Karpas-422 (cell line): ENCODE data around the gene PTPRD. TPM values are rescaled to one million over a fixed set of nuclear protein-coding genes. Genes with fewer than 3 reads are reported as not detected.

Experiments used
- DNase-seq: peaks from one replicate; pipeline ENCODE4 v3.0.0-alpha.2; 2015
- H2AFZ ChIP-seq: fragments of 200-600 bp; sonication (generic); 2 replicates; pipeline ENCODE4 v1.6.1; 2014; ENCODE audit warnings: antibody characterized with exemption, low read length, mixed read lengths
- H3K27ac ChIP-seq: fragments of 200-600 bp; sonication (generic); 2 replicates; pipeline ENCODE4 v1.5.1; 2014; ENCODE audit warnings: mild to moderate bottlenecking, low read length, moderate library complexity
- H3K27me3 ChIP-seq: fragments of 200-600 bp; sonication (generic); 2 replicates; pipeline ENCODE4 v1.6.1; 2014; ENCODE audit warnings: low read length, mixed read lengths
- H3K36me3 ChIP-seq: fragments of 200-600 bp; sonication (generic); 2 replicates; pipeline ENCODE4 v1.6.1; 2014; ENCODE audit warnings: low read length, mixed read lengths; ENCODE audit not compliant: insufficient read depth
- H3K4me1 ChIP-seq: fragments of 200-600 bp; sonication (generic); 2 replicates; pipeline ENCODE4 v1.6.1; 2014; ENCODE audit warnings: mild to moderate bottlenecking, low read length, mixed read lengths
- H3K4me2 ChIP-seq: fragments of 200-600 bp; sonication (generic); 2 replicates; pipeline ENCODE4 v1.6.1; 2014; ENCODE audit warnings: low read length, low read depth, mild to moderate bottlenecking; ENCODE audit not compliant: poor library complexity, severe bottlenecking
- H3K4me3 ChIP-seq: fragments of 200-600 bp; sonication (generic); 2 replicates; pipeline ENCODE4 v1.5.1; 2014; ENCODE audit warnings: mild to moderate bottlenecking, antibody characterized with exemption, low read length, mixed read lengths
- H3K79me2 ChIP-seq: fragments of 200-600 bp; sonication (generic); 2 replicates; pipeline ENCODE4 v1.6.1; 2014; ENCODE audit warnings: mild to moderate bottlenecking, low read length, mixed read lengths
- H3K9ac ChIP-seq: fragments of 200-600 bp; sonication (generic); 2 replicates; pipeline ENCODE4 v1.6.0; 2014; ENCODE audit warnings: low read length
- H3K9me2 ChIP-seq: fragments of 200-600 bp; sonication (generic), shearing (Covaris generic); replicated peaks from 2 replicates; pipeline ENCODE4 v1.6.0; 2014; ENCODE audit warnings: mild to moderate bottlenecking, low read length, moderate library complexity; ENCODE audit not compliant: insufficient read depth
- H3K9me3 ChIP-seq: fragments of 300-700, 200-600 bp; sonication (generic); 2 replicates; pipeline ENCODE4 v1.6.1; 2014; ENCODE audit warnings: low read length, mixed read lengths
- H4K20me1 ChIP-seq: fragments of 200-600 bp; sonication (generic); 2 replicates; pipeline ENCODE4 v1.6.1; 2014; ENCODE audit warnings: mild to moderate bottlenecking, antibody characterized with exemption, low read length, low read depth; ENCODE audit not compliant: insufficient read depth
- total RNA-seq: library from RNA; depleted of rRNA; stranded (reverse); fragments of >200 nt; shearing (Covaris generic); gene quantifications from 2 replicates; pipeline ENCODE4 v1.2.3, GENCODE V29; 2014; ENCODE audit warnings: low replicate concordance

The PTPRD gene
- total RNA-seq, 1 experiment from 2014 or later = 0.63 TPM

GRCh38 chr9:9778293-9778692, 834.5 kb downstream of the PTPRD start:
- Histone ChIP-seq H2AFZ (no peak overlapping the region), H3K9me2 (no peaks in the 10 kb centered on the region), H3K4me2 (no peak overlapping the region), H3K36me3 (no peaks in the 10 kb centered on the region), H3K79me2 (no peaks in the 10 kb centered on the region), H3K27me3 (no peaks in the 10 kb centered on the region), H3K9ac (no peak overlapping the region), H3K4me3 (no peak overlapping the region), H3K9me3 (peaks cover 16% of the 10 kb centered on the region), H4K20me1 (no peaks in the 10 kb centered on the region), H3K4me1 (no peaks in the 10 kb centered on the region), H3K27ac (no peak overlapping the region)
- DNase-seq = no peak

- Histone ChIP-seq H3K4me2 (no peak overlapping the region), H3K36me3 (no peaks in the 10 kb centered on the region), H4K20me1 (no peaks in the 10 kb centered on the region), H3K9me3 (peaks cover 14% of the 10 kb centered on the region), H3K27ac (no peak overlapping the region), H3K79me2 (no peaks in the 10 kb centered on the region), H3K9ac (no peak overlapping the region), H2AFZ (no peak overlapping the region), H3K9me2 (no peaks in the 10 kb centered on the region), H3K4me3 (no peak overlapping the region), H3K27me3 (no peaks in the 10 kb centered on the region), H3K4me1 (no peaks in the 10 kb centered on the region)
- DNase-seq = no peak
These were observed 838.3 kb downstream of the PTPRD start for GRCh38 chr9:9774471-9774870.

- H2AFZ ChIP-seq = no peak overlapping the region
- no peak overlapping the region for H3K4me2 ChIP-seq
- no peak overlapping the region for H3K9ac ChIP-seq
- no peaks in the 10 kb centered on the region for H3K4me1 ChIP-seq
- no peaks in the 10 kb centered on the region for H3K79me2 ChIP-seq
- H4K20me1 ChIP-seq = no peaks in the 10 kb centered on the region
- no peak overlapping the region for H3K4me3 ChIP-seq
- H3K9me3 ChIP-seq = peaks cover 11% of the 10 kb centered on the region
- H3K27me3 ChIP-seq = no peaks in the 10 kb centered on the region
- H3K36me3 ChIP-seq = no peaks in the 10 kb centered on the region
- no peak for DNase-seq
- H3K9me2 ChIP-seq = no peaks in the 10 kb centered on the region
- no peak overlapping the region for H3K27ac ChIP-seq
These were observed 841.5 kb downstream of the PTPRD start for GRCh38 chr9:9771314-9771713.

GRCh38 chr9:9764821-9765220, 848.0 kb downstream of the PTPRD start:
- Histone ChIP-seq H3K27ac (no peak overlapping the region), H3K9me2 (no peaks in the 10 kb centered on the region), H3K4me1 (no peaks in the 10 kb centered on the region), H3K4me2 (no peak overlapping the region), H4K20me1 (no peaks in the 10 kb centered on the region), H2AFZ (no peak overlapping the region), H3K36me3 (no peaks in the 10 kb centered on the region), H3K27me3 (no peaks in the 10 kb centered on the region), H3K9ac (no peak overlapping the region), H3K9me3 (peaks cover 12% of the 10 kb centered on the region), H3K79me2 (no peaks in the 10 kb centered on the region), H3K4me3 (no peak overlapping the region)
- DNase-seq = no peak

- H4K20me1 ChIP-seq = no peaks in the 10 kb centered on the region
- H2AFZ ChIP-seq = no peak overlapping the region
- no peak overlapping the region for H3K9ac ChIP-seq
- no peak overlapping the region for H3K4me3 ChIP-seq
- no peaks in the 10 kb centered on the region for H3K4me1 ChIP-seq
- H3K9me3 ChIP-seq = peaks cover 12% of the 10 kb centered on the region
- no peak for DNase-seq
- no peaks in the 10 kb centered on the region for H3K9me2 ChIP-seq
- H3K27ac ChIP-seq = no peak overlapping the region
- H3K4me2 ChIP-seq = no peak overlapping the region
- H3K27me3 ChIP-seq = no peaks in the 10 kb centered on the region
- H3K36me3 ChIP-seq = no peaks in the 10 kb centered on the region
- no peaks in the 10 kb centered on the region for H3K79me2 ChIP-seq
These were observed 858.6 kb downstream of the PTPRD start for GRCh38 chr9:9754186-9754585.

- Histone ChIP-seq H4K20me1 (no peaks in the 10 kb centered on the region), H3K4me2 (no peak overlapping the region), H3K36me3 (no peaks in the 10 kb centered on the region), H3K79me2 (no peaks in the 10 kb centered on the region), H3K9me2 (no peaks in the 10 kb centered on the region), H3K27me3 (no peaks in the 10 kb centered on the region), H3K4me1 (no peaks in the 10 kb centered on the region), H2AFZ (no peak overlapping the region), H3K9ac (no peak overlapping the region), H3K27ac (no peak overlapping the region), H3K9me3 (peaks cover 10% of the 10 kb centered on the region), H3K4me3 (no peak overlapping the region)
- no peak for DNase-seq
These were observed 859.5 kb downstream of the PTPRD start for GRCh38 chr9:9753266-9753665.

GRCh38 chr9:9752722-9753121, 860.1 kb downstream of the PTPRD start:
- H3K9me3 ChIP-seq = peaks cover 8% of the 10 kb centered on the region
- H3K4me1 ChIP-seq = no peaks in the 10 kb centered on the region
- no peaks in the 10 kb centered on the region for H3K79me2 ChIP-seq
- H3K4me3 ChIP-seq = no peak overlapping the region
- H2AFZ ChIP-seq = no peak overlapping the region
- no peaks in the 10 kb centered on the region for H4K20me1 ChIP-seq
- no peak overlapping the region for H3K27ac ChIP-seq
- H3K9ac ChIP-seq = no peak overlapping the region
- DNase-seq = peak; percentile 17
- H3K9me2 ChIP-seq = no peaks in the 10 kb centered on the region
- H3K36me3 ChIP-seq = no peaks in the 10 kb centered on the region
- H3K4me2 ChIP-seq = no peak overlapping the region
- no peaks in the 10 kb centered on the region for H3K27me3 ChIP-seq

- H3K4me3 ChIP-seq = no peak overlapping the region
- H3K36me3 ChIP-seq = no peaks in the 10 kb centered on the region
- H4K20me1 ChIP-seq = no peaks in the 10 kb centered on the region
- no peak overlapping the region for H3K4me2 ChIP-seq
- peaks cover 9% of the 10 kb centered on the region for H3K9me3 ChIP-seq
- H3K27ac ChIP-seq = no peak overlapping the region
- H2AFZ ChIP-seq = no peak overlapping the region
- H3K27me3 ChIP-seq = no peaks in the 10 kb centered on the region
- H3K9me2 ChIP-seq = no peaks in the 10 kb centered on the region
- H3K4me1 ChIP-seq = no peaks in the 10 kb centered on the region
- no peak for DNase-seq
- no peak overlapping the region for H3K9ac ChIP-seq
- H3K79me2 ChIP-seq = no peaks in the 10 kb centered on the region
These were observed 860.8 kb downstream of the PTPRD start for GRCh38 chr9:9751996-9752395.

GRCh38 chr9:9750719-9751118, 862.1 kb downstream of the PTPRD start:
- H3K4me3 ChIP-seq = no peak overlapping the region
- peak; percentile 7 for DNase-seq

More at GRCh38 chr9:9750719-9751118, 862.1 kb downstream of the PTPRD start:
- H4K20me1 ChIP-seq = no peaks in the 10 kb centered on the region
- H3K9me2 ChIP-seq = no peaks in the 10 kb centered on the region
- no peaks in the 10 kb centered on the region for H3K79me2 ChIP-seq
- H3K36me3 ChIP-seq = no peaks in the 10 kb centered on the region
- no peak overlapping the region for H3K4me2 ChIP-seq
- no peaks in the 10 kb centered on the region for H3K27me3 ChIP-seq
- H2AFZ ChIP-seq = no peak overlapping the region
- H3K27ac ChIP-seq = no peak overlapping the region
- H3K9ac ChIP-seq = no peak overlapping the region
- peaks cover 15% of the 10 kb centered on the region for H3K9me3 ChIP-seq
- no peaks in the 10 kb centered on the region for H3K4me1 ChIP-seq
